ENCODE results near the gene KRT80.

Gene KRT80

DNA sequence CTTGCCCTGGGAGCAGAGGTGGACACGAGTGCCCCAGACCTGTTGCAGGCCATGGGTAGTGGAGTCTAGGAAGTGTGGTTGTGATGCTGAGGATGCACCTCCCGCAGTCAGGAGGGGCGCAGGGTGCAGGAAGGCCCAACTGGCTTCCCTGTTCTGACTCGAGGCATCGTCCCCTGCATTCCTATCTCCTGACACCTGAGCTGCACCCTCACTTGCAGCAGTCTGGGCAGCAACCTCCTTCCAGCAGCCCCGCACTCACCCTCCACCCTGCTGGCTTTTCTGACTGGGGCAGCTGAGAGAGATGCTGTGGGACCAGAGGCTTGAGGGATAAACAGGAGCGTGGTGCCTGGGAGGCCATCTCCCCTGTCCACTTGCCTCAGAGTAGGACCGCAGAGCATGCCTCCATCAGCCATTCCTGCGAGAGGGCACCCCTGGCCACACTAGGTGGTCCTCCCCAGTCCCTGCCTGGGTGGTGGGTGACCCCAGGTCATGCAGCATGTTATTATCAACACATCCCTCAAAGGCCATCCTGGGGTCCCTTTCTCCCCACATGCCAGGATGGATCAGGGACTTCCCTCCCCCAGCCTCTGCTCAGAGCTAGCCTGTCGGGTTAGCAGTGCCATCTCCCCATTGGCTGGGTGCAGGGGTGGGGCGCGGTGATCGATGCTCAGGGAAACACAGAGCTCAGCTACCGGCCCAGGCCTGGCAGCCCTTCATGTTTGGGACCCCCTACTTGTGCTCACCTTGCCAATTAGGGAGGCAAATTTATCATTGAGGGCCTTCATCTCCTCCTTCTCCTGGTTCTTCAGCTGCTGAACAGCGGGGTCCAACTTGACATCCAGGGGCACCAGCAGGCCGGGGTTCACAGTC is 719 bp downstream of the KRT80 start:
- no peak overlapping the region for H2AFZ ChIP-seq (ENCODE audit: low read depth, low read length)
- H3K4me1 ChIP-seq (ENCODE audit: insufficient read depth, low read length): no peaks in the 10 kb centered on the region
- H3K9me3 ChIP-seq (ENCODE audit: low read length): no peaks in the 10 kb centered on the region
- no peaks in the 10 kb centered on the region for H3K36me3 ChIP-seq (ENCODE audit: insufficient read depth, low read length)
- H3K4me3 ChIP-seq (ENCODE audit: low read length): no peak overlapping the region
- H3K27me3 ChIP-seq (ENCODE audit: insufficient read depth, low read length): peaks cover 3% of the 10 kb centered on the region

DNA sequence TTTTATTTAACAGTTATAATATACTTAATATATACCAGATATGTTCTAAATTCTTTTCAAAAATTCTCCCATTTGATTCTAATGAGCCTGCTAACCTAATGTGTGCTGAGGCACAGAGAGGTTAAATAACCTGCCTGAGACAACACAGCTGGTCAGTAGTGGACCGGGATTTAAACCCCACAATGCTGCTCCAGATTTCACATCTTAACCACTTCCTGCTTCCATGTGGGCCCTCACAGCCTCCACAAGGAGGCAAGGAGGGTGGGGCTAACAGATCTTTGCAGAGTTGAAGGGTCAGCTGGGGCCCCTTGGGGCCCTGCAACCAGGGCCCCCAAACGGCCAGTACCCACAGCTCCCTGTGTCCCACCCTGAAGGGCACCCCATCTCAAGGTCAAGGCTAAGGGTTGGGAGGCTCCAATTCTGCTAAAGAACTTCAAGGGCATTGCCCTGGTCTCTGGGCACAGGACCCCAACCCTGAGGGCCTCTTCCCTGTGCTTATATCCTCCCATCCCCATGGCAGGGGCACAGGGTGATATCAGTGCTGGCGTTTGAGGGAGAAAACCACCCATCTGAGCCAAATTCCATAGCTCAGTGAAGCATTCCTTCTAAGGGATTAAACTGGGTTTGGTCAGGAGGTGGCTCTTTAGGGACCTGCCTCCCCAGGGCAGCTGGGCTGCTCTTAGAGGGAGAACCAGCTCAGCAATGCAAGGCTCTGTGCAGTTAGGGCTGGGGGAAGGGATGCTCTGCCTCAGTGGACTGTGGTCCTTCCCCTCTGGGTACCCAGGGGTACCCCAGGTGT is 2.2 kb downstream of the KRT80 start:
- Histone ChIP-seq H2AFZ (ENCODE audit: low read depth, low read length) (no peak overlapping the region), H3K9me3 (ENCODE audit: low read length) (no peaks in the 10 kb centered on the region), H3K4me3 (ENCODE audit: low read length) (no peak overlapping the region), H3K36me3 (ENCODE audit: insufficient read depth, low read length) (no peaks in the 10 kb centered on the region), H3K27me3 (ENCODE audit: insufficient read depth, low read length) (peaks cover 3% of the 10 kb centered on the region), H3K4me1 (ENCODE audit: insufficient read depth, low read length) (no peaks in the 10 kb centered on the region)

DNA sequence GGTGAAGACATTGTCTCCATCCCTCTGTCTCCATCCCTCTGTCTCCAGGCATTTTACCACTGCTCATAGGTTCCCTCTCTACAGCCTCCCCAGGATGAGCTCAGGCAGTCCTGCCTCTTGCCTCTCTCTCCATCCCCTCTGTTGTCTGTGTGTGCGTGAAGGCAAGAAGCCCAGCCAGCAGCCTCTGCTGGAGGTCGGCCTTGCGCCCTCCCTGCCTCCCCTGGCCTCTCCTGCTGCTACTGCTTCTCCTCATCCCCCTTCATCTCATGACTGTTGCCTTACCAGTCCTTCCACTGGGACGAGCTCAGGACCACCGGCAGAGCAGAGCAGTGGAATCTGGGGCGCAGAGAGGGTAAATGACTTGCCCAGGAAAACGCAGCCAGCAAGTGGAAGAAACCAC is 3.2 kb downstream of the KRT80 start:
- Histone ChIP-seq H3K27me3 (ENCODE audit: insufficient read depth, low read length) (peaks cover 3% of the 10 kb centered on the region), H3K36me3 (ENCODE audit: insufficient read depth, low read length) (no peaks in the 10 kb centered on the region), H3K9me3 (ENCODE audit: low read length) (no peaks in the 10 kb centered on the region), H2AFZ (ENCODE audit: low read depth, low read length) (no peak overlapping the region), H3K4me1 (ENCODE audit: insufficient read depth, low read length) (no peaks in the 10 kb centered on the region), H3K4me3 (ENCODE audit: low read length) (no peak overlapping the region)

DNA sequence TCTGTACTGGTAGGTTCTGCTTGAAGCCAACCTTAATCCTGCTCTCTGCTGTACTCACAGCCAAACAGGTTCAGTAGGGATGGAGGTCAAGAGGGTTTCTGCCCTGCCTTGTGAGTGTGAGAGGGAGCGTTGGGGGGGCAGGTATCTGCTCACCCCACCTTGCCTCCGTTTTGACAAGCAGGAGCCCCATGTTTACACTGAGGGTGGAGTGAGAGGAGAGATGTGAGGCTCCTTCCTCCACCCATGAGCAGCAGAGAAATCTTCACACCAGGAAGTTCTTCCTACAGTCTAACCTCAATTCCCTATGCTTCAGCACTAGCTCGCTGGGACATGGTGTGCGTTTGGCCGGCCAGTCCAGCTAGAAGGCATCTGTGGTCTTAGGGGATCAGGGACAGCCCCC is 4.2 kb downstream of the KRT80 start:
- Histone ChIP-seq H2AFZ (ENCODE audit: low read depth, low read length) (no peak overlapping the region), H3K9me3 (ENCODE audit: low read length) (no peaks in the 10 kb centered on the region), H3K4me3 (ENCODE audit: low read length) (no peak overlapping the region), H3K4me1 (ENCODE audit: insufficient read depth, low read length) (no peaks in the 10 kb centered on the region), H3K36me3 (ENCODE audit: insufficient read depth, low read length) (no peaks in the 10 kb centered on the region), H3K27me3 (ENCODE audit: insufficient read depth, low read length) (peaks cover 6% of the 10 kb centered on the region)

DNA sequence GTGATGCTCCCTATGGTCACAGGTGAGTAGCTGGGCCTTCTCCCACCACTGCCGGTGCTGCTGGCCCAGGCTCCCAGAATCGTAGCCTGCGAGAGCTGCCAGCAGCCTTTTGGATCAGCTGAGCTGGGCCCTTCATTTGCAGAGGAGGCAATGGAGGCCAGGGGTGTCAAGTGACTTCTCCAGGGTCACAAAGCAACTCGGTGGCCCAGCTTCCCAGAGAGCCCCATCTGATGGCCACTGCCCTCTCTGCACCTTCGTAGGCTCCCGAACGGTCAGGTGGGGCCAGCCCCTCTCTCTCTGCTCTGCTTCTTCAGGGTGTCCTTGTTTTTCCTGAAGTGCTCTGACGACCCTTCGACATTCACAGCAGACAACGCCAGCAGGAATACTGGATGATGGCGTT is 4.6 kb downstream of the KRT80 start:
- no peak overlapping the region for H2AFZ ChIP-seq (ENCODE audit: low read depth, low read length)
- H3K27me3 ChIP-seq (ENCODE audit: insufficient read depth, low read length): peaks cover 10% of the 10 kb centered on the region
- no peaks in the 10 kb centered on the region for H3K9me3 ChIP-seq (ENCODE audit: low read length)
- no peak overlapping the region for H3K4me3 ChIP-seq (ENCODE audit: low read length)
- H3K4me1 ChIP-seq (ENCODE audit: insufficient read depth, low read length): no peaks in the 10 kb centered on the region
- no peaks in the 10 kb centered on the region for H3K36me3 ChIP-seq (ENCODE audit: insufficient read depth, low read length)

DNA sequence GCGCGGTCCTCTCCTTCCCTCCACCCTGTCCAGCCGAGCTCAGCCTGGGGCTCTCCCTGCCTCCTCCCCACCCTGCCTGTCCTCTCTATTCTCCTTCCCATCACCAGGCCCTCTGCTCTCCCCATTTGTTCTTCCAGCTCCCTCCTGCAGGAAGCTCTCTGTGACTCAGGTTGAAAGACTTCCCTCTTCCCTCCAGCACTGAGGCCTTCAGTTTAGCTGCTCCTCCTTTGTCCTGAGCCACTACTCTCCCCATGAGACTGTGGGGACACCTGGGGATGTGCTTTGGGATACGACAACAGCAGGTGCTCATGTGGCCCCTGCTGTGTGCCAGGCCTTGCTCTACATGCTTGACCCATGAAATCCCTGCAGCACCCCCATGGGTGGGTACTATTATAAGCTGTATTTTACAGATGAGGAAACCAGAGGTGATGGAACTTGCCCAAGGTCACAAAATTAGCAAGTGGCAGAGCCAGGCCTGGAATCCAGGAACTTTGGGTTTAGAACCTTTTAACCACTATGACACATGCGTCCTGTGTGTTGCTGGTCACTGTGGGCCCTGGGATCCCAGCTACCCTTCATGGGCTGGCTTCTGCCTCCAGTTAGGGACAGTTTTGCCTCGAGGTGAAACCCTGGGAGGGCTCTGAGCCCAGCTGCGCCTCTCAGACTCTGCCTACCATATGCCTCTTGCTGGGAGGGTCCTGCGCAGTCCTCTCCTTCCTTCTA is 5.5 kb downstream of the KRT80 start:
- Histone ChIP-seq H3K4me1 (ENCODE audit: insufficient read depth, low read length) (no peaks in the 10 kb centered on the region), H2AFZ (ENCODE audit: low read depth, low read length) (no peak overlapping the region), H3K4me3 (ENCODE audit: low read length) (no peak overlapping the region), H3K27me3 (ENCODE audit: insufficient read depth, low read length) (peaks cover 19% of the 10 kb centered on the region), H3K36me3 (ENCODE audit: insufficient read depth, low read length) (no peaks in the 10 kb centered on the region), H3K9me3 (ENCODE audit: low read length) (no peaks in the 10 kb centered on the region)

DNA sequence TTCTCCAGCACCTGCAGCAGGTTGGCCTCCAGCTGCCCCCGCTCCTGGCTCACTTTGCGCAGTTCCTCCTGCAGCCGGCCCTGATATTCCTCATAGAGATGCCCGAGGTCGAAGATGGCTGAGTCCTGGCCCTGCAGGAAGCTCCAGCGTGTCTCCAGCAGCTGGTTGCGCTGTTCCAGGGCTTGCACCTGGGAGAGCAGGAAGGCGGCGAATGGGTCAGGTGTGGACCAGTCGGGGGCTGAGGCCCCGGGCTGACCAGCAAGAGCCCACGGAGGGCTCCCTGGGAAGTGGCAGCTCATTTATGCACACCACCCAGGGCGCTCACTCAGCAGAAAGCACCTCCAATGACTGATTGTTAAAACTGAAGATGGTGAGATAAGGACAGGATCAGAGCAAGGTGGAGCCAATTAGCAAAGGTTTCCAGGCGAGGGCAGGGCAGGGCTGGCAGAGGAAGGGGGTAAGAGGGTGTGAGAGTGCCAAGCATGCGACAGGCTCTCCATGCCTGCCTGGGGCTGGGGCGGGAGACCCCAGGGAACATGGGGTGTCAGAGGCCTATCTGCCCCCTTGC is 6.3 kb downstream of the KRT80 start:
- Histone ChIP-seq H3K36me3 (ENCODE audit: insufficient read depth, low read length) (no peaks in the 10 kb centered on the region), H3K9me3 (ENCODE audit: low read length) (no peaks in the 10 kb centered on the region), H3K27me3 (ENCODE audit: insufficient read depth, low read length) (peaks cover 23% of the 10 kb centered on the region), H3K4me1 (ENCODE audit: insufficient read depth, low read length) (no peaks in the 10 kb centered on the region), H2AFZ (ENCODE audit: low read depth, low read length) (no peak overlapping the region), H3K4me3 (ENCODE audit: low read length) (no peak overlapping the region)

DNA sequence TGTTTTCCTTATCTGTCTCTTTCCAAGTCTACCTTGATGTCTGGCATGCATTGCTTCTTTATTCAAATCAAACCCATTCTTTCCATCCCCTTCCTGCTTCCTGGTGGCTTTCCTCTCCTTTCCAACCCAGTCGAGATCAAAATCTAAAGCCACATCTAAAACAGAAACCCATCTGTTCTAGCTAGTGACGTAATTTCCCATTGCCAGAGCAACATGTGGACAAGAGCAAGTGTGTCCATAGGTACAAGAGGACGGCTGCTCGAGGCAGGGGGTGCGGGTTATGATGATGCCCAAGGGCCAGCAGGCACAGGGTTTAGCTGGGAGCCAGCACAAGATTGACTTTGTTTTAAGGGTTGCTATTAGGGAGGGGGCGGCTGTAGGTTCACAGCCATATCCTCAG is 7.0 kb downstream of the KRT80 start:
- Histone ChIP-seq H2AFZ (ENCODE audit: low read depth, low read length) (no peak overlapping the region), H3K4me3 (ENCODE audit: low read length) (no peak overlapping the region), H3K27me3 (ENCODE audit: insufficient read depth, low read length) (peaks cover 26% of the 10 kb centered on the region), H3K4me1 (ENCODE audit: insufficient read depth, low read length) (no peaks in the 10 kb centered on the region), H3K9me3 (ENCODE audit: low read length) (no peaks in the 10 kb centered on the region), H3K36me3 (ENCODE audit: insufficient read depth, low read length) (no peaks in the 10 kb centered on the region)

DNA sequence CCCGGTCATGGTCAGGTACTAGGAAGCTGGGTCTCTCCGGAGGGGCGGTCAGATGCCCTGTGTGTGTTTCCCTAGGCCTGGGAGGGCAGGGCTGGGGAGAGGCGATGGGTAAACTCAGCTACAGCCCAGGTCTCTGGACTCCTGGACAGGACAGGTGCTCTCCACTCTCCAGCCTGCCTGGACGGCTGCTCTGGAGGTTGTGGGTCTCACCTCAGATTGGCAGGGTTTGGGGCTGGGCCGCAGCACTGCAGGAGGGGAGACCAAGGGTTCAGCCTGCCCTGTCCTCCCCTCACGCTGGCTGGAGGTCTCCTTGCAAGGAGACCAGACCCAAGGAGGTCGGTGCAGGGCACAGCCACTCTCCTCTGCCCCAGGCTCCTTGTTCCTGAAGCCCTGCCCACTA is 7.8 kb downstream of the KRT80 start:
- H3K27me3 ChIP-seq (ENCODE audit: insufficient read depth, low read length): peaks cover 29% of the 10 kb centered on the region
- H3K4me3 ChIP-seq (ENCODE audit: low read length): no peak overlapping the region
- no peaks in the 10 kb centered on the region for H3K4me1 ChIP-seq (ENCODE audit: insufficient read depth, low read length)
- H3K36me3 ChIP-seq (ENCODE audit: insufficient read depth, low read length): no peaks in the 10 kb centered on the region
- no peaks in the 10 kb centered on the region for H3K9me3 ChIP-seq (ENCODE audit: low read length)
- H2AFZ ChIP-seq (ENCODE audit: low read depth, low read length): no peak overlapping the region

DNA sequence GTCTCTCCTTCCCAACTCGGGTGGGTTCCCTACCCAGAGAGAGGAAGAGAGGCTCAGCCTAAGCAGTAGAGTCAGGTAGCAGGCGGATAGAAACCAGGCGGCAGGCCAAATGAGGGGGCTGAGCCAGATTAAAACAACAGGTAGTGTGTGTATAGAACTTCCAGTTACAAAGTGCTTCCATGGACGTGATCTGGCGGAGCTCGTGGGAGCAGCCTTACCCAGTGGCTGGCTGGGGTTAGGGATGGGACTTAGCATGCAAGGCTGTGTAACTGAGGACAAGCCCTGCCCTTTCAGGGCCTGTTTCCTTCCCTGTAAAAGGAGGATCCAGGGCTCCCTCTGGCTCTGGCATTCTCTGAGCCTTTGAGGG is 8.3 kb downstream of the KRT80 start:
- Histone ChIP-seq H3K4me3 (ENCODE audit: low read length) (no peak overlapping the region), H3K4me1 (ENCODE audit: insufficient read depth, low read length) (no peaks in the 10 kb centered on the region)

DNA sequence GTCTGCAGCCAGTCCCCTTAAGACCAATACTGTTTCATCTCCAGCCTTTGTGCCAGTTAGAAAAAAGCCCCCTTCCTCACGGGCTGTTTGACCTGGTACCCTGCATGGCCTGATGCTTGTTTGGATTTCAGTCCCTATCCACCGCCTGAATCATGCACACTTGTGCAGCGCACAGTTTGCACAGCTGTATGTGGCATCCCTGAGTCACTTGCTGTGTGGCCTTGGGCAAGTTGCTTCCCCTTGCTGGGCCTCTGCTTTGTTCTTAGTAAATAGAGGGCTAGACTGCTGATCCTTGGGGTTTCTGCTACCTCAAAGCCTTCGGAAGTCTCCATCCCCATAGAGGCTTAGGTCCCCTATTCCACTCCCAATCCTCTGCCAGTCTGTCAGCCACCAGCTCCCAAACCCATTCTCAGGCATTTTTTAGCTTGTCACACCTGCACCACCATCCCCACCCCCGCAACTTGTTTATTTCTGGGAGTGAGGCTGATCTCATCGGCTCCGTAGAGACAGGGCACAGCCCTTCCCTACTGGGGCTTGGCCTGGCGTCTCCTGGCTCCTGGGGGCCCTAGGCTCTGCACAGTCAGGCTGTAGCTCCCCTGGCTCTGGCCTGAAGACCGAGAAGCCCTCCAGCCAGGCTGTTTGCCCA is 8.8 kb downstream of the KRT80 start:
- peaks cover 29% of the 10 kb centered on the region for H3K27me3 ChIP-seq (ENCODE audit: insufficient read depth, low read length)
- H3K4me1 ChIP-seq (ENCODE audit: insufficient read depth, low read length): no peaks in the 10 kb centered on the region
- H3K9me3 ChIP-seq (ENCODE audit: low read length): no peaks in the 10 kb centered on the region
- H3K4me3 ChIP-seq (ENCODE audit: low read length): no peak overlapping the region
- H2AFZ ChIP-seq (ENCODE audit: low read depth, low read length): no peak overlapping the region
- no peaks in the 10 kb centered on the region for H3K36me3 ChIP-seq (ENCODE audit: insufficient read depth, low read length)

More for the DNA sequence above, 8.3 kb downstream of the KRT80 start:
- H3K27me3 ChIP-seq (ENCODE audit: insufficient read depth, low read length): peaks cover 29% of the 10 kb centered on the region
- no peak overlapping the region for H2AFZ ChIP-seq (ENCODE audit: low read depth, low read length)
- H3K36me3 ChIP-seq (ENCODE audit: insufficient read depth, low read length): no peaks in the 10 kb centered on the region
- H3K9me3 ChIP-seq (ENCODE audit: low read length): no peaks in the 10 kb centered on the region

DNA sequence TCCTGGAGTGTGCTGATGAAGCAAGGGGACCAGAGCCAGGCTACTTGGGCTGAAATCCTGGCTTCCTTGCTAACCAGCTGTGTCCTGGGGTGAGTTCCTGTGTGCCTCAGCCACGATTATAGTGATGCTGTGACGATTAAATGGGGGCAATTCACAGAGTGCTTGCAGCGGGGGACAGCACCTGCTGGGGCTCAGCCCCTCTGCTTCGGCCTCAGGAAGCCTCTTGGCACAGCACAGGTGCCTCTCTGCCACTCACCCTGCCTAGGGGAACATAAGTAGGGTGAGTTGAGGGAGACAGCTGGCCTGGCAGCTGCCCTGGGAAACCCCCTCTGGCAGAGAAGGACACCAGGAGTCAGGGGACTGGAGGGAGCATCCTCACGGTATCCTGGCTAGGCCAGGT is 9.4 kb downstream of the KRT80 start:
- Histone ChIP-seq H3K4me1 (ENCODE audit: insufficient read depth, low read length) (no peaks in the 10 kb centered on the region), H3K9me3 (ENCODE audit: low read length) (no peaks in the 10 kb centered on the region), H2AFZ (ENCODE audit: low read depth, low read length) (no peak overlapping the region), H3K4me3 (ENCODE audit: low read length) (no peak overlapping the region), H3K36me3 (ENCODE audit: insufficient read depth, low read length) (no peaks in the 10 kb centered on the region), H3K27me3 (ENCODE audit: insufficient read depth, low read length) (peaks cover 29% of the 10 kb centered on the region)
